HepG2 (cell line): ENCODE measurements around the gene SV2B. TPM values are rescaled to one million over a fixed set of nuclear protein-coding genes. Genes with fewer than 3 reads are reported as not detected.
A peak's percentile ranks its signal among the peaks of the same experiment; 100 is the strongest.

Source experiments
- ATAC-seq: fragments of 200-7000 bp; cut with Tn5 transposase; 3 replicates; pipeline ENCODE4 v1.9.1; 2020; ENCODE audit warnings: mild to moderate bottlenecking, moderate library complexity
- BruUV-seq: library from RNA; stranded (reverse); fragments of 400-500 nt; replicated peaks from 2 replicates; lab custom pipeline; 2021; lab: Mats Ljungman, UMichigan
- CTCF ChIA-PET: fragments of 300-600 bp; formaldehyde crosslinking; extraction: SDS; loops from one replicate; lab custom pipeline; 2021; ENCODE audit warnings: low total read pairs, inconsistent platforms, low intra/inter-chr PET ratio; lab: Yijun Ruan, JAX
- POLR2A ChIA-PET: fragments of 350-600 bp; sonication (Branson Sonifier 250); formaldehyde crosslinking; loops from one replicate; lab custom pipeline; 2020; ENCODE audit warnings: antibody characterized with exemption, inconsistent platforms; lab: Yijun Ruan, JAX
- DNase-seq: peaks from one replicate; pipeline ENCODE4 v3.0.0-alpha.2; 2015; ENCODE audit warnings: low spot score
- FAIRE-seq: peaks from 3 replicates; lab custom pipeline; 2011; peaks lifted over from hg19 to GRCh38; lab: Jason Lieb, UNC
- H2AFZ ChIP-seq: one replicate; pipeline ENCODE4 v1.6.1; 2011; ENCODE audit warnings: low read length, inconsistent platforms
- H3K27ac ChIP-seq: fragments of 300-600 bp; 3 replicates; pipeline ENCODE4 v1.8.0; 2011; ENCODE audit warnings: mixed run types, mild to moderate bottlenecking, mixed read lengths, low read length, inconsistent platforms; ENCODE audit not compliant: insufficient read depth; ENCODE audit errors: extremely low read length
- H3K27me3 ChIP-seq, 2 experiments: fragments of 200-600 bp in 1 of 2; 2 replicates in 1 of 2; 3 replicates in 1 of 2; pipeline versions ENCODE4 v1.6.0 to v1.8.0; 2011; ENCODE audit warnings: low read length in 2 of 2, mild to moderate bottlenecking in 2 of 2, moderate library complexity in 2 of 2, inconsistent platforms in 1 of 2; ENCODE audit not compliant: insufficient read depth in 2 of 2, control insufficient read depth in 1 of 2
- H3K36me3 ChIP-seq, 2 experiments: fragments of 200-600 bp in 1 of 2; replicated peaks in 1 of 2; 2 replicates in 1 of 2; 3 replicates in 1 of 2; pipeline versions ENCODE4 v1.5.1 to v1.8.0; 2011; ENCODE audit warnings: low read length in 2 of 2, inconsistent platforms in 1 of 2; ENCODE audit not compliant: insufficient read depth in 2 of 2, control insufficient read depth in 1 of 2
- H3K4me1 ChIP-seq: 2 replicates; pipeline ENCODE4 v1.5.1; 2012; ENCODE audit warnings: low read length, inconsistent platforms; ENCODE audit not compliant: insufficient read depth
- H3K4me2 ChIP-seq: 2 replicates; pipeline ENCODE4 v1.6.0; 2011; ENCODE audit warnings: low read depth, low read length, inconsistent platforms
- H3K4me3 ChIP-seq, 3 experiments: fragments of 200-600 bp in 1 of 3; sonication (generic), shearing (Covaris generic) in 1 of 3; replicated peaks in 1 of 3; 2 replicates each; pipeline ENCODE4 v1.5.1; 2011 to 2016; ENCODE audit warnings: low read length in 3 of 3, inconsistent platforms in 2 of 3, low read depth in 2 of 3, mild to moderate bottlenecking in 2 of 3, control low read depth in 1 of 3, mixed read lengths in 1 of 3; ENCODE audit not compliant: insufficient read depth in 1 of 3
- H3K79me2 ChIP-seq: one replicate; pipeline ENCODE4 v1.6.1; 2011; ENCODE audit warnings: low read length, inconsistent platforms; ENCODE audit not compliant: insufficient read depth
- H3K9ac ChIP-seq: 2 replicates; pipeline ENCODE4 v1.6.0; 2011; ENCODE audit warnings: mild to moderate bottlenecking, low read depth, low read length, inconsistent platforms; ENCODE audit not compliant: insufficient read depth
- H3K9me3 ChIP-seq: 2 replicates; pipeline ENCODE4 v1.5.1; 2012; ENCODE audit warnings: mild to moderate bottlenecking, low read length
- H4K20me1 ChIP-seq: 2 replicates; pipeline ENCODE4 v1.6.0; 2011; ENCODE audit warnings: inconsistent platforms, mild to moderate bottlenecking, low read length, moderate library complexity; ENCODE audit not compliant: insufficient read depth
- BCLAF1 ChIP-seq: fragments of 450-650 bp; IDR thresholded peaks from 2 replicates; pipeline ENCODE4 v1.6.1; 2017; ENCODE audit warnings: mild to moderate bottlenecking
- HNRNPK ChIP-seq: fragments of 200-400 bp; formaldehyde crosslinking; IDR thresholded peaks from 2 replicates; pipeline ENCODE4 v1.6.1; 2018; ENCODE audit warnings: low read length, low read depth, moderate library complexity, mild to moderate bottlenecking; ENCODE audit not compliant: poor library complexity, severe bottlenecking
- NRL ChIP-seq: sonication (generic); formaldehyde crosslinking; IDR thresholded peaks from 2 replicates; pipeline ENCODE4 v1.5.0; 2020; ENCODE audit warnings: missing genetic modification reagents, mild to moderate bottlenecking, moderate library complexity, borderline replicate concordance
- PCBP1 ChIP-seq: fragments of 200-400 bp; formaldehyde crosslinking; IDR thresholded peaks from 2 replicates; pipeline ENCODE4 v1.6.1; 2017; ENCODE audit warnings: mild to moderate bottlenecking, low read depth, low read length, borderline replicate concordance
- PTBP1 ChIP-seq: fragments of 200-400 bp; formaldehyde crosslinking; IDR thresholded peaks from 2 replicates; pipeline ENCODE4 v1.6.1; 2018; ENCODE audit warnings: low read length, low read depth; ENCODE audit not compliant: poor library complexity, severe bottlenecking
- THAP8 ChIP-seq: sonication (generic); formaldehyde crosslinking; IDR thresholded peaks from 2 replicates; pipeline ENCODE4 v1.5.1; 2020; ENCODE audit warnings: missing genetic modification reagents, mild to moderate bottlenecking, borderline replicate concordance
- ZC3H13 ChIP-seq: sonication (generic); formaldehyde crosslinking; IDR thresholded peaks from 2 replicates; pipeline ENCODE4 v1.8.1; 2023; ENCODE audit warnings: mild to moderate bottlenecking, missing genetic modification reagents, moderate library complexity
- ZFP36L1 ChIP-seq: sonication (generic); formaldehyde crosslinking; IDR thresholded peaks from 2 replicates; pipeline ENCODE4 v1.8.0; 2022; ENCODE audit warnings: mild to moderate bottlenecking, missing genetic modification reagents, moderate library complexity
- ZUFSP ChIP-seq: sonication (generic); formaldehyde crosslinking; IDR thresholded peaks from 2 replicates; pipeline ENCODE4 v1.9.0; 2021; ENCODE audit warnings: missing genetic modification reagents, mild to moderate bottlenecking, borderline replicate concordance
- WGBS: methylation state at CpG from one replicate; pipeline ENCODE4 v1.1.6; 2017; ENCODE audit warnings: low lambda C conversion rate; 5-methylcytosine and 5-hydroxymethylcytosine counted together
- in situ Hi-C: cut with HindIII; loops from 2 replicates; pipeline ENCODE4 v1.10.0; 2017; ENCODE audit warnings: low pct_unique_long_range_greater_than_20kb; ENCODE audit not compliant: extremely low pct_ligation_motif_present
- intact Hi-C: fragments of 100-400 bp; cut with micrococcal nuclease; formaldehyde crosslinking; loops from one replicate; pipeline ENCODE4 v1.10.0; 2022; ENCODE audit not compliant: unreplicated experiment
- polyA plus RNA-seq, 8 experiments: library from polyadenylated mRNA; depleted of rRNA in 3 of 8; stranded (reverse) in 7 of 8; unstranded in 1 of 8; fragments of >200 nt; fragmentation: Illumina TruSeq in 4 of 8; extraction: Trizol in 4 of 8; gene quantifications; 2 replicates each; pipeline versions ENCODE4 v1.2.1 to v1.2.3, GENCODE V29; 2011 to 2016; ENCODE audit warnings: low read depth in 4 of 8, missing spikeins in 1 of 8, mixed read lengths in 1 of 8; ENCODE audit not compliant: insufficient read depth in 1 of 8
- total RNA-seq, 5 experiments: library from RNA; depleted of rRNA; stranded (reverse); fragments of >200 nt; fragmentation: Illumina TruSeq; extraction: Trizol; gene quantifications; 2 replicates each; pipeline ENCODE4 v1.2.3, GENCODE V29; 2016; ENCODE audit warnings: low read depth in 1 of 5

SV2B gene
- total and polyA plus RNA-seq, 2 of the 13 experiments (the other 11 are each of a cell fraction or from before 2014, with no cell fraction given), result not detected

GRCh38 chr15:91158415-91159394 is 58.6 kb downstream of the SV2B start:
- H3K79me2 ChIP-seq, result no peaks in the 10 kb centered on the region
- H3K4me1 ChIP-seq, result no peaks in the 10 kb centered on the region
- no peak overlapping the region for H2AFZ ChIP-seq
- POLR2A ChIA-PET, result no interaction called here
- H3K27me3 ChIP-seq, result no peaks in the 10 kb centered on the region
- CTCF ChIA-PET, result no interaction called here
- intact Hi-C loops, result no loop called here
- H3K36me3 ChIP-seq, result no peaks in the 10 kb centered on the region
- in situ Hi-C loops, result no loop called here
- TF ChIP-seq ZFP36L1 (CRISPR knock-in tag) (no peak), PCBP1 (0 out of 2 replicates have a peak, but pooled peaks have one; percentile 32), NRL (CRISPR knock-in tag) (no peak), THAP8 (no peak), ZUFSP (CRISPR knock-in tag) (no peak), BCLAF1 (no peak), HNRNPK (peak; percentile 95), PTBP1 (no peak), ZC3H13 (CRISPR knock-in tag) (no peak)
- TF ChIP-seq, all 625 proteins: peak for 2
- no peak for DNase-seq
- FAIRE-seq, result no peak
- no peak overlapping the region for H3K4me3 ChIP-seq
- no peak for ATAC-seq
- H3K4me2 ChIP-seq, result no peak overlapping the region
- H3K9me3 ChIP-seq, result no peaks in the 10 kb centered on the region
- 15% methylated on average over 7 of the region's 7 CpGs for WGBS
- H4K20me1 ChIP-seq, result no peaks in the 10 kb centered on the region
- no peak overlapping the region for H3K27ac ChIP-seq
- no TSS peak for BruUV-seq
- H3K9ac ChIP-seq, result no peak overlapping the region
